Keratinocyte (primary cell): ENCODE results near the gene NIPBL.

ENCODE experiments used
- EZH2 ChIP-seq: IDR thresholded peaks from one replicate; pipeline ENCODE4 v1.6.1; 2012; ENCODE audit warnings: inconsistent platforms, mild to moderate bottlenecking, low read length, moderate library complexity
- TF ChIP-seq, protein P1 (sequence below), 3 experiments: IDR thresholded peaks in 1 of 3; conservative IDR thresholded peaks in 1 of 3; optimal IDR thresholded peaks in 1 of 3; 2 replicates in 2 of 3; 3 replicates in 1 of 3; pipeline versions ENCODE3 to v1.5.1; 2011; ENCODE audit warnings: low read length in 3 of 3, mild to moderate bottlenecking in 3 of 3, moderate library complexity in 2 of 3, control low read depth in 1 of 3, inconsistent platforms in 1 of 3; ENCODE audit not compliant: insufficient read depth in 2 of 3; ENCODE audit errors: extremely low read depth in 1 of 3

GRCh38 chr5:36901856-36902255 is 25.3 kb downstream of the NIPBL start:
- TF ChIP-seq, protein P1, sequence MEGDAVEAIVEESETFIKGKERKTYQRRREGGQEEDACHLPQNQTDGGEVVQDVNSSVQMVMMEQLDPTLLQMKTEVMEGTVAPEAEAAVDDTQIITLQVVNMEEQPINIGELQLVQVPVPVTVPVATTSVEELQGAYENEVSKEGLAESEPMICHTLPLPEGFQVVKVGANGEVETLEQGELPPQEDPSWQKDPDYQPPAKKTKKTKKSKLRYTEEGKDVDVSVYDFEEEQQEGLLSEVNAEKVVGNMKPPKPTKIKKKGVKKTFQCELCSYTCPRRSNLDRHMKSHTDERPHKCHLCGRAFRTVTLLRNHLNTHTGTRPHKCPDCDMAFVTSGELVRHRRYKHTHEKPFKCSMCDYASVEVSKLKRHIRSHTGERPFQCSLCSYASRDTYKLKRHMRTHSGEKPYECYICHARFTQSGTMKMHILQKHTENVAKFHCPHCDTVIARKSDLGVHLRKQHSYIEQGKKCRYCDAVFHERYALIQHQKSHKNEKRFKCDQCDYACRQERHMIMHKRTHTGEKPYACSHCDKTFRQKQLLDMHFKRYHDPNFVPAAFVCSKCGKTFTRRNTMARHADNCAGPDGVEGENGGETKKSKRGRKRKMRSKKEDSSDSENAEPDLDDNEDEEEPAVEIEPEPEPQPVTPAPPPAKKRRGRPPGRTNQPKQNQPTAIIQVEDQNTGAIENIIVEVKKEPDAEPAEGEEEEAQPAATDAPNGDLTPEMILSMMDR (optimal IDR thresholded peaks at IDR 0.05 in 1 of 3, IDR thresholded peaks at IDR 0.05 in 1 of 3, conservative IDR thresholded peaks at IDR 0.05 in 1 of 3; ENCODE audit: extremely low read depth in 1 of 3, insufficient read depth in 2 of 3, low read length in 3 of 3) = no peak
- TF ChIP-seq EZH2 = no peak
